ENCODE results near the gene AGBL4. TPM values are rescaled to one million over a fixed set of nuclear protein-coding genes. Genes with fewer than 3 reads are reported as not detected.

Gene AGBL4
- polyA plus RNA-seq, 1 experiment: not detected

GRCh38 chr1:49906365-49906764, 117.4 kb downstream of the AGBL4 start:
- CTCF ChIA-PET: no interaction called here
- POLR2A ChIA-PET: no interaction called here
- H3K4me3 ChIP-seq (ENCODE audit: low read depth, low read length): no peak overlapping the region
- H3K27ac ChIP-seq (ENCODE audit: low read depth, low read length): no peak overlapping the region
- H3K9me3 ChIP-seq (ENCODE audit: control insufficient read depth, insufficient read depth, low read length): peaks cover 6% of the 10 kb centered on the region
- TF ChIP-seq, protein P1, sequence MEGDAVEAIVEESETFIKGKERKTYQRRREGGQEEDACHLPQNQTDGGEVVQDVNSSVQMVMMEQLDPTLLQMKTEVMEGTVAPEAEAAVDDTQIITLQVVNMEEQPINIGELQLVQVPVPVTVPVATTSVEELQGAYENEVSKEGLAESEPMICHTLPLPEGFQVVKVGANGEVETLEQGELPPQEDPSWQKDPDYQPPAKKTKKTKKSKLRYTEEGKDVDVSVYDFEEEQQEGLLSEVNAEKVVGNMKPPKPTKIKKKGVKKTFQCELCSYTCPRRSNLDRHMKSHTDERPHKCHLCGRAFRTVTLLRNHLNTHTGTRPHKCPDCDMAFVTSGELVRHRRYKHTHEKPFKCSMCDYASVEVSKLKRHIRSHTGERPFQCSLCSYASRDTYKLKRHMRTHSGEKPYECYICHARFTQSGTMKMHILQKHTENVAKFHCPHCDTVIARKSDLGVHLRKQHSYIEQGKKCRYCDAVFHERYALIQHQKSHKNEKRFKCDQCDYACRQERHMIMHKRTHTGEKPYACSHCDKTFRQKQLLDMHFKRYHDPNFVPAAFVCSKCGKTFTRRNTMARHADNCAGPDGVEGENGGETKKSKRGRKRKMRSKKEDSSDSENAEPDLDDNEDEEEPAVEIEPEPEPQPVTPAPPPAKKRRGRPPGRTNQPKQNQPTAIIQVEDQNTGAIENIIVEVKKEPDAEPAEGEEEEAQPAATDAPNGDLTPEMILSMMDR (IDR thresholded peaks at IDR 0.05; ENCODE audit: low read depth, low read length): no peak
- H3K27me3 ChIP-seq (ENCODE audit: control insufficient read depth, insufficient read depth, low read length): no peaks in the 10 kb centered on the region
- no peak for DNase-seq (ENCODE audit: low read depth, low spot score)

DNA sequence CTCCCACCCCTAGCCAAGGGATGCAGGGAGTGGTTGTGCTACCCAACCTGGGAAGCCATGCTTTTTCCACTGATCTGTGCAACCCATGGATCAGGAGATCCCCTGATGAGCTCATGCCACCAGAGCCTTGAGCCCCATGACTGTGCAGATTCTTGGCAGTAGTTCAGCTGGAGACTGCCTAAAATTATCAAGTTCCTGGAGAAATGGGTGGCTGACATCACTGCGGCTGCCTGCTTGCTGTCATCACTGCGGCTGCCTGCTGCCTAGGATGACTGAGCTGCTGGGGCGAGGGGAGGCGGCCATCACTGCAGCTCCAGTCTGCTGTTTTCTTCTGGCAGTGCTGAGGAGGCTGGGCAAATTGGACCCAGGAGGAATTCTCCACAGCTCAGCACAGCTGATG, 159.2 kb downstream of the AGBL4 start:
- Histone ChIP-seq H3K4me3 (ENCODE audit: low read depth, low read length) (no peak overlapping the region), H3K9me3 (ENCODE audit: control insufficient read depth, insufficient read depth, low read length) (peaks cover 26% of the 10 kb centered on the region), H3K27ac (ENCODE audit: low read depth, low read length) (no peak overlapping the region), H3K27me3 (ENCODE audit: control insufficient read depth, insufficient read depth, low read length) (no peaks in the 10 kb centered on the region)
- POLR2A ChIA-PET: no interaction called here
- TF ChIP-seq, protein P1 (IDR thresholded peaks at IDR 0.05; ENCODE audit: low read depth, low read length): no peak
- no peak for DNase-seq (ENCODE audit: low read depth, low spot score)
- CTCF ChIA-PET: no interaction called here

DNA sequence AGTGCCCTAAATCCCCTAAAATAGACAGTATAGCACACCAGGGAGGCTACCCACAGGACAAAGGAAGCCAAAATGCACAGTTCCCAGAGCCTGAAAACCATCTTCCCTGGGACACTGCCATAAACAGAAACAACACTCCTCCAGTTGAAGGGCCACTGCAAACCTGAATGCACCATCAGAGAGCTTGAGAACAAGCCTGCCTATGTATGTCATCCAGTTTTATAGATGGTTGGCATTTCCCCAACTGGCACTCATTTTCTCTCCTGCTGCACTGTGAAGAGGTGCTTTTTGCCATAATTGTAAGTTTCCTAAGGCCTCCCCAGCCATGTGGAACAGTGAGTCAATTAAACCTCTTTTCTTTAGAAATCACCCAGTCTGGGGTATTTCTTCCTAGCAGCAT, 169.0 kb downstream of the AGBL4 start:
- no peak overlapping the region for H3K27ac ChIP-seq (ENCODE audit: low read depth, low read length)
- H3K27me3 ChIP-seq (ENCODE audit: control insufficient read depth, insufficient read depth, low read length): no peaks in the 10 kb centered on the region
- no peak overlapping the region for H3K4me3 ChIP-seq (ENCODE audit: low read depth, low read length)
- no peak for DNase-seq (ENCODE audit: low read depth, low spot score)
- TF ChIP-seq, protein P1 (IDR thresholded peaks at IDR 0.05; ENCODE audit: low read depth, low read length): no peak
- ChIA-PET CTCF (no interaction called here), POLR2A (no interaction called here)
- H3K9me3 ChIP-seq (ENCODE audit: control insufficient read depth, insufficient read depth, low read length): peaks cover 5% of the 10 kb centered on the region; the same call in 1 of the 2 replicates

DNA sequence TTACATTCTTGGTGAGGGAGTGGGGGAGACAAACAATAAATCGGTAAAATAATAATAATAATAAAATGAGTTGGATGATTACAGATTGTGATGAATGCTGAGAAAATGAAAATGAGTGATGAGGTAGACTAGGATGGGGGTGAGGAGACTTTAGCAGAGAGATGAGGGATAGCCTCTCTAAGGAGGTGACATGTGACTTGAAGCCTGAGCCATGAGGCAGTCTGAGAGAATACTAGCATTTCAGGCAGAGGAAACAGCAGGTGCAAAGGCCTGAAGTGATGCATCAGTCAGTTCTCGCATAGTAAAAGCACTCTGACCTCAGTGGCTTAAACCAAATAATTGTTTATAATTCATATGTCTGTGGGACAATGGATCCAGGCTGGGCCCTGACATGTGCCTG, 181.2 kb downstream of the AGBL4 start:
- ChIA-PET CTCF (no interaction called here), POLR2A (no interaction called here)
- no peaks in the 10 kb centered on the region for H3K27me3 ChIP-seq (ENCODE audit: control insufficient read depth, insufficient read depth, low read length)
- DNase-seq (ENCODE audit: low read depth, low spot score): no peak
- no peak overlapping the region for H3K4me3 ChIP-seq (ENCODE audit: low read depth, low read length)
- H3K27ac ChIP-seq (ENCODE audit: low read depth, low read length): no peak overlapping the region
- TF ChIP-seq, protein P1 (IDR thresholded peaks at IDR 0.05; ENCODE audit: low read depth, low read length): no peak
- peaks cover 42% of the 10 kb centered on the region for H3K9me3 ChIP-seq (ENCODE audit: control insufficient read depth, insufficient read depth, low read length)

DNA sequence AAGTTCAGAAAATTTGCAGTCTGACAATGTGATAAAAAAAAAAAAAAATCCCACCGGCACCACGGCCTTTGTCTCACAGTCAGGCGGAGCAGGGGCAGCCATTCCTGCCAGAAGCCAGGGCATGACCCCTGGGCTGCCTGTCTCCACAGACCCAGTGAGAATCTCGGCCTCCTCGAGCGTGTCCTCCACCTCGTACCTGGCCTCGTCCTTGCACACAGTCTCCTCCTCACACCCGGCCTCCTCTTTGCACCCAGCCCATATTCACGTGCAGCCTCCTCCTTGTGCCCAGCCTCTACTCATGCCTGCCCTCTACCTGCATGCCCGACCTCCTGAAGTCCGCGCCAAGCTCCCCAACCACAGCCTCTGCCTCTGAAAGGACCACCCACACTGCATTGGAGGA, 182.0 kb downstream of the AGBL4 start:
- ChIA-PET CTCF (no interaction called here), POLR2A (no interaction called here)
- TF ChIP-seq, protein P1 (IDR thresholded peaks at IDR 0.05; ENCODE audit: low read depth, low read length): no peak
- H3K27ac ChIP-seq (ENCODE audit: low read depth, low read length): no peak overlapping the region
- no peak for DNase-seq (ENCODE audit: low read depth, low spot score)
- H3K27me3 ChIP-seq (ENCODE audit: control insufficient read depth, insufficient read depth, low read length): no peaks in the 10 kb centered on the region
- H3K9me3 ChIP-seq (ENCODE audit: control insufficient read depth, insufficient read depth, low read length): peaks cover 45% of the 10 kb centered on the region
- H3K4me3 ChIP-seq (ENCODE audit: low read depth, low read length): no peak overlapping the region

All from AG04450 (cell line).